SH-SY5Y (cell line): ENCODE measurements around the gene ADAT3.

Experiments
- GATA2 ChIP-seq: IDR thresholded peaks from 2 replicates; pipeline ENCODE4 v1.6.1; 2011; ENCODE audit warnings: mild to moderate bottlenecking, low read depth, low read length
- GATA3 ChIP-seq: IDR thresholded peaks from 2 replicates; pipeline ENCODE4 v1.6.1; 2011; ENCODE audit warnings: low read depth, mild to moderate bottlenecking, low read length, moderate library complexity

- no peak for TF ChIP-seq GATA2
- TF ChIP-seq GATA3 = no peak
Measured at GRCh38 chr19:1882786-1883692, 22.2 kb upstream of the ADAT3 start.
